Astrocyte (in vitro differentiated cells and primary cell): Measurements from ENCODE around the gene RNF212B. TPM values are rescaled to one million over a fixed set of nuclear protein-coding genes. Genes with fewer than 3 reads are reported as not detected.

ENCODE experiments used
- DNase-seq: peaks from one replicate; pipeline ENCODE4 v3.0.0-alpha.2; 2010; ENCODE audit warnings: low read depth
- FAIRE-seq: peaks from 2 replicates; lab custom pipeline; 2011; peaks lifted over from hg19 to GRCh38; lab: Jason Lieb, UNC
- H2AFZ ChIP-seq: 2 replicates; pipeline ENCODE4 v1.6.0; 2012; ENCODE audit warnings: low read depth, low read length, inconsistent platforms
- H3K27ac ChIP-seq: 2 replicates; pipeline ENCODE4 v1.5.1; 2011; ENCODE audit warnings: low read depth, low read length, inconsistent platforms
- H3K27me3 ChIP-seq: 2 replicates; pipeline ENCODE4 v1.6.0; 2011; ENCODE audit warnings: low read length, inconsistent platforms; ENCODE audit not compliant: insufficient read depth
- H3K36me3 ChIP-seq: 2 replicates; pipeline ENCODE4 v1.5.1; 2011; ENCODE audit warnings: low read length, inconsistent platforms; ENCODE audit not compliant: insufficient read depth
- H3K4me1 ChIP-seq: 2 replicates; pipeline ENCODE4 v1.5.1; 2011; ENCODE audit warnings: low read length, inconsistent platforms; ENCODE audit not compliant: insufficient read depth
- H3K4me2 ChIP-seq: 2 replicates; pipeline ENCODE4 v1.6.0; 2012; ENCODE audit warnings: low read length, inconsistent platforms
- H3K4me3 ChIP-seq: 2 replicates; pipeline ENCODE4 v1.5.1; 2011; ENCODE audit warnings: low read depth, mild to moderate bottlenecking, low read length, inconsistent platforms; ENCODE audit not compliant: insufficient read depth
- H3K79me2 ChIP-seq: 2 replicates; pipeline ENCODE4 v1.6.0; 2012; ENCODE audit warnings: mild to moderate bottlenecking, low read length, inconsistent platforms; ENCODE audit not compliant: insufficient read depth
- H3K9ac ChIP-seq: 2 replicates; pipeline ENCODE4 v1.6.0; 2012; ENCODE audit warnings: mild to moderate bottlenecking, low read length, inconsistent platforms
- H3K9me3 ChIP-seq: 2 replicates; pipeline ENCODE4 v1.5.1; 2012; ENCODE audit warnings: low read depth, mild to moderate bottlenecking, low read length, inconsistent platforms; ENCODE audit not compliant: insufficient read depth
- H4K20me1 ChIP-seq: 2 replicates; pipeline ENCODE4 v1.6.0; 2012; ENCODE audit warnings: low read length, inconsistent platforms; ENCODE audit not compliant: insufficient read depth
- H3K27ac Mint-ChIP-seq: one replicate; pipeline ENCODE4 v1.8.0; 2021; ENCODE audit warnings: mild to moderate bottlenecking, mixed read lengths; ENCODE audit not compliant: unreplicated experiment
- H3K27me3 Mint-ChIP-seq: one replicate; pipeline ENCODE4 v1.8.0; 2021; ENCODE audit warnings: low read depth, mixed read lengths; ENCODE audit not compliant: unreplicated experiment
- H3K36me3 Mint-ChIP-seq: one replicate; pipeline ENCODE4 v1.8.0; 2021; ENCODE audit warnings: low read depth, mixed read lengths; ENCODE audit not compliant: unreplicated experiment
- H3K4me1 Mint-ChIP-seq: one replicate; pipeline ENCODE4 v1.8.0; 2021; ENCODE audit warnings: low read depth, mixed read lengths; ENCODE audit not compliant: unreplicated experiment
- H3K4me3 Mint-ChIP-seq: one replicate; pipeline ENCODE4 v1.8.0; 2021; ENCODE audit warnings: mild to moderate bottlenecking, moderate library complexity, mixed read lengths; ENCODE audit not compliant: unreplicated experiment
- H3K9me3 Mint-ChIP-seq: one replicate; pipeline ENCODE4 v1.8.0; 2021; ENCODE audit warnings: mild to moderate bottlenecking, mixed read lengths; ENCODE audit not compliant: unreplicated experiment
- CTCF ChIP-seq: IDR thresholded peaks from 2 replicates; pipeline ENCODE4 v1.5.1; 2011; ENCODE audit warnings: low read depth, mild to moderate bottlenecking, inconsistent platforms, low read length, moderate library complexity; ENCODE audit not compliant: insufficient read depth
- EZH2 ChIP-seq: IDR thresholded peaks from 2 replicates; pipeline ENCODE4 v1.6.1; 2012; ENCODE audit warnings: mild to moderate bottlenecking, low read length, inconsistent platforms; ENCODE audit not compliant: insufficient read depth
- total RNA-seq: library from RNA; stranded (reverse); gene quantifications from 2 replicates; pipeline ENCODE4 v1.2.1, GENCODE V29; 2021

RNF212B gene
- total RNA-seq, 1 donor from 2014 or later: not detected

- Histone ChIP-seq H4K20me1 (no peaks in the 10 kb centered on the region), H3K27me3 (peaks cover under 1% of the 10 kb centered on the region), H3K9me3 (no peaks in the 10 kb centered on the region), H3K36me3 (no peaks in the 10 kb centered on the region), H2AFZ (no peak overlapping the region), H3K4me1 (no peaks in the 10 kb centered on the region), H3K4me3 (no peak overlapping the region), H3K4me2 (no peak overlapping the region), H3K79me2 (no peaks in the 10 kb centered on the region), H3K27ac (no peak overlapping the region), H3K9ac (no peak overlapping the region)
- no peak overlapping the region for H3K27ac Mint-ChIP-seq
- peaks cover 5% of the 10 kb centered on the region for H3K9me3 Mint-ChIP-seq
- H3K4me3 Mint-ChIP-seq: no peak overlapping the region
- no peaks in the 10 kb centered on the region for H3K4me1 Mint-ChIP-seq
- no peak for TF ChIP-seq CTCF
- no peak for TF ChIP-seq EZH2
- DNase-seq: no peak
- no peaks in the 10 kb centered on the region for H3K27me3 Mint-ChIP-seq
- H3K36me3 Mint-ChIP-seq: no peaks in the 10 kb centered on the region
- FAIRE-seq: no peak
Observed at GRCh38 chr14:23202001-23202400, 35.7 kb upstream of the RNF212B start.

GRCh38 chr14:23206422-23207145, 31.2 kb upstream of the RNF212B start:
- Histone ChIP-seq H3K4me1 (no peaks in the 10 kb centered on the region), H3K36me3 (no peaks in the 10 kb centered on the region), H3K27me3 (peaks cover 7% of the 10 kb centered on the region), H3K4me3 (no peak overlapping the region), H4K20me1 (no peaks in the 10 kb centered on the region), H3K27ac (no peak overlapping the region), H3K9ac (no peak overlapping the region), H3K9me3 (no peaks in the 10 kb centered on the region), H2AFZ (no peak overlapping the region), H3K4me2 (no peak overlapping the region), H3K79me2 (no peaks in the 10 kb centered on the region)
- Mint-ChIP-seq H3K36me3 (peaks cover 4% of the 10 kb centered on the region), H3K4me1 (no peaks in the 10 kb centered on the region), H3K9me3 (peaks cover 3% of the 10 kb centered on the region), H3K27me3 (peaks cover 5% of the 10 kb centered on the region), H3K4me3 (no peak overlapping the region), H3K27ac (no peak overlapping the region)
- DNase-seq (no peak), FAIRE-seq (no peak)
- no peak for TF ChIP-seq EZH2
- no peak for TF ChIP-seq CTCF

GRCh38 chr14:23207146-23207540, 30.6 kb upstream of the RNF212B start:
- H3K27me3 ChIP-seq: peaks cover 7% of the 10 kb centered on the region

More at GRCh38 chr14:23207146-23207540, 30.6 kb upstream of the RNF212B start:
- TF ChIP-seq EZH2 (no peak), CTCF (no peak)
- Histone ChIP-seq H4K20me1 (no peaks in the 10 kb centered on the region), H3K9ac (no peak overlapping the region), H3K4me3 (no peak overlapping the region), H3K27ac (no peak overlapping the region), H3K36me3 (no peaks in the 10 kb centered on the region), H3K79me2 (no peaks in the 10 kb centered on the region), H3K9me3 (no peaks in the 10 kb centered on the region), H2AFZ (no peak overlapping the region), H3K4me1 (no peaks in the 10 kb centered on the region), H3K4me2 (no peak overlapping the region)
- Mint-ChIP-seq H3K27me3 (peaks cover 5% of the 10 kb centered on the region), H3K4me3 (no peak overlapping the region), H3K36me3 (peaks cover 4% of the 10 kb centered on the region), H3K27ac (no peak overlapping the region), H3K4me1 (no peaks in the 10 kb centered on the region), H3K9me3 (peaks cover 3% of the 10 kb centered on the region)
- DNase-seq (no peak), FAIRE-seq (no peak)
